ENCODE data around the gene RCC2.

RCC2 gene

GRCh38 chr1:17358557-17358956, 80.9 kb downstream of the RCC2 start:
- TF ChIP-seq EZH2phosphoT487 (IDR thresholded peaks at IDR 0.05; ENCODE audit: low read depth) (no peak), CTCF (IDR thresholded peaks at IDR 0.05; ENCODE audit: low read depth, low read length) (no peak)
- Histone ChIP-seq H3K27ac (ENCODE audit: low read length) (no peak overlapping the region), H3K9me3 (ENCODE audit: insufficient read depth, low read length) (no peaks in the 10 kb centered on the region), H2AFZ (ENCODE audit: low read depth, low read length) (no peak overlapping the region), H3K4me2 (ENCODE audit: low read length) (no peak overlapping the region), H3K4me3 (ENCODE audit: low read length) (no peak overlapping the region), H3K36me3 (replicated peaks; ENCODE audit: low read depth, low read length) (no peaks in the 10 kb centered on the region), H3K9ac (ENCODE audit: low read length) (no peak overlapping the region), H4K20me1 (ENCODE audit: insufficient read depth, low read length) (no peaks in the 10 kb centered on the region), H3K27me3 (ENCODE audit: low read depth, low read length) (no peaks in the 10 kb centered on the region), H3K4me1 (ENCODE audit: low read length) (no peaks in the 10 kb centered on the region), H3K79me2 (ENCODE audit: low read length) (no peaks in the 10 kb centered on the region)
